Trophoblast cell (in vitro differentiated cells and primary cell): ENCODE results near the gene CACTIN.

Experiments
- DNase-seq, 2 donors: peaks; one replicate each; pipeline ENCODE4 v3.0.0-alpha.2; 2016
- H2AFZ ChIP-seq: 2 replicates; pipeline ENCODE4 v1.6.1; 2013; ENCODE audit warnings: low read length, moderate library complexity, mild to moderate bottlenecking; ENCODE audit not compliant: insufficient read depth, poor library complexity
- H2AK5ac ChIP-seq: 2 replicates; pipeline ENCODE4 v1.6.1; 2013; ENCODE audit warnings: mild to moderate bottlenecking, low read length
- H2BK120ac ChIP-seq: 2 replicates; pipeline ENCODE4 v1.6.1; 2013; ENCODE audit warnings: low read length, mild to moderate bottlenecking, moderate library complexity; ENCODE audit not compliant: insufficient read depth, poor library complexity
- H2BK12ac ChIP-seq: 2 replicates; pipeline ENCODE4 v1.6.1; 2013; ENCODE audit warnings: mild to moderate bottlenecking, low read length, moderate library complexity
- H2BK5ac ChIP-seq: 2 replicates; pipeline ENCODE4 v1.6.1; 2013; ENCODE audit warnings: low read length, low read depth, moderate library complexity, mild to moderate bottlenecking; ENCODE audit not compliant: poor library complexity
- H3K14ac ChIP-seq: 2 replicates; pipeline ENCODE4 v1.6.1; 2013; ENCODE audit warnings: mild to moderate bottlenecking, low read length
- H3K18ac ChIP-seq: 2 replicates; pipeline ENCODE4 v1.6.1; 2013; ENCODE audit warnings: mild to moderate bottlenecking, low read length
- H3K23ac ChIP-seq: 2 replicates; pipeline ENCODE4 v1.6.1; 2013; ENCODE audit warnings: low read length
- H3K27ac ChIP-seq: 2 replicates; pipeline ENCODE4 v1.5.1; 2013; ENCODE audit warnings: low read depth, mild to moderate bottlenecking, inconsistent platforms, low read length, moderate library complexity
- H3K27me3 ChIP-seq: 2 replicates; pipeline ENCODE4 v1.6.1; 2013; ENCODE audit warnings: inconsistent platforms, mild to moderate bottlenecking, low read length, moderate library complexity; ENCODE audit not compliant: insufficient read depth
- H3K36me3 ChIP-seq, 2 experiments: 1 replicate in 1 of 2; 2 replicates in 1 of 2; pipeline ENCODE4 v1.6.1; 2013; ENCODE audit warnings: low read length in 2 of 2, mild to moderate bottlenecking in 2 of 2, moderate library complexity in 1 of 2; ENCODE audit not compliant: insufficient read depth in 2 of 2, control insufficient read depth in 1 of 2
- H3K4ac ChIP-seq: 2 replicates; pipeline ENCODE4 v1.6.1; 2013; ENCODE audit warnings: low read depth, mild to moderate bottlenecking, low read length, moderate library complexity
- H3K4me1 ChIP-seq, 2 experiments: 1 replicate in 1 of 2; 2 replicates in 1 of 2; pipeline ENCODE4 v1.6.1; 2013; ENCODE audit warnings: low read length in 2 of 2, mild to moderate bottlenecking in 2 of 2, moderate library complexity in 1 of 2; ENCODE audit not compliant: insufficient read depth in 2 of 2, control insufficient read depth in 1 of 2
- H3K4me2 ChIP-seq: 2 replicates; pipeline ENCODE4 v1.6.1; 2013; ENCODE audit warnings: inconsistent platforms, mild to moderate bottlenecking, low read length, moderate library complexity
- H3K4me3 ChIP-seq: 2 replicates; pipeline ENCODE4 v1.5.1; 2013; ENCODE audit warnings: mild to moderate bottlenecking, low read depth, low read length, inconsistent platforms
- H3K79me1 ChIP-seq: one replicate; pipeline ENCODE4 v1.6.1; 2013; ENCODE audit warnings: low read length
- H3K79me2 ChIP-seq: 2 replicates; pipeline ENCODE4 v1.6.1; 2013; ENCODE audit warnings: low read length, mild to moderate bottlenecking; ENCODE audit not compliant: control insufficient read depth, insufficient read depth, poor library complexity
- H3K9ac ChIP-seq: 2 replicates; pipeline ENCODE4 v1.6.1; 2013; ENCODE audit warnings: mild to moderate bottlenecking, low read length
- H3K9me3 ChIP-seq: 2 replicates; pipeline ENCODE4 v1.6.1; 2013; ENCODE audit warnings: low read depth, mild to moderate bottlenecking, control low read depth, inconsistent platforms, low read length; ENCODE audit not compliant: insufficient read depth
- H4K12ac ChIP-seq: 2 replicates; pipeline ENCODE4 v1.6.1; 2013; ENCODE audit warnings: low read depth, mild to moderate bottlenecking, low read length, moderate library complexity
- H4K8ac ChIP-seq: 2 replicates; pipeline ENCODE4 v1.6.1; 2013; ENCODE audit warnings: low read depth, mild to moderate bottlenecking, low read length, moderate library complexity
- H4K91ac ChIP-seq: one replicate; pipeline ENCODE4 v1.6.1; 2013; ENCODE audit warnings: low read depth, mild to moderate bottlenecking, low read length, moderate library complexity
- WGBS: extraction: QIAGEN DNeasy Blood & Tissue Kit; methylation state at CpG from one replicate; pipeline ENCODE4 v1.1.7; 2013; ENCODE audit warnings: missing lambda C conversion rate; ENCODE audit not compliant: insufficient read length, insufficient coverage; ENCODE audit errors: extremely low coverage; 5-methylcytosine and 5-hydroxymethylcytosine counted together

CACTIN gene

GRCh38 chr19:3608079-3608641, 18.4 kb downstream of the CACTIN start:
- Histone ChIP-seq H4K8ac (no peak overlapping the region), H3K23ac (no peak overlapping the region), H3K4ac (no peak overlapping the region), H4K91ac (no peak overlapping the region), H2AFZ (no peak overlapping the region), H4K12ac (no peak overlapping the region), H2BK12ac (no peak overlapping the region), H3K4me1 (peaks cover 10 to 11% of the 10 kb centered on the region in 2 experiments), H3K9me3 (peaks cover 8% of the 10 kb centered on the region), H3K79me2 (no peaks in the 10 kb centered on the region), H3K36me3 (peaks cover 29 to 30% of the 10 kb centered on the region in 2 experiments), H2AK5ac (no peak overlapping the region), H3K14ac (no peak overlapping the region), H2BK5ac (no peak overlapping the region), H3K18ac (no peak overlapping the region), H3K4me2 (no peak overlapping the region), H3K9ac (no peak overlapping the region), H3K79me1 (peaks cover under 1% of the 10 kb centered on the region), H3K4me3 (no peak overlapping the region), H3K27ac (no peak overlapping the region), H2BK120ac (no peak overlapping the region), H3K27me3 (no peaks in the 10 kb centered on the region)
- WGBS, result no CpG with 5 or more reads among the region's 3 CpGs
- no peak for DNase-seq

DNA sequence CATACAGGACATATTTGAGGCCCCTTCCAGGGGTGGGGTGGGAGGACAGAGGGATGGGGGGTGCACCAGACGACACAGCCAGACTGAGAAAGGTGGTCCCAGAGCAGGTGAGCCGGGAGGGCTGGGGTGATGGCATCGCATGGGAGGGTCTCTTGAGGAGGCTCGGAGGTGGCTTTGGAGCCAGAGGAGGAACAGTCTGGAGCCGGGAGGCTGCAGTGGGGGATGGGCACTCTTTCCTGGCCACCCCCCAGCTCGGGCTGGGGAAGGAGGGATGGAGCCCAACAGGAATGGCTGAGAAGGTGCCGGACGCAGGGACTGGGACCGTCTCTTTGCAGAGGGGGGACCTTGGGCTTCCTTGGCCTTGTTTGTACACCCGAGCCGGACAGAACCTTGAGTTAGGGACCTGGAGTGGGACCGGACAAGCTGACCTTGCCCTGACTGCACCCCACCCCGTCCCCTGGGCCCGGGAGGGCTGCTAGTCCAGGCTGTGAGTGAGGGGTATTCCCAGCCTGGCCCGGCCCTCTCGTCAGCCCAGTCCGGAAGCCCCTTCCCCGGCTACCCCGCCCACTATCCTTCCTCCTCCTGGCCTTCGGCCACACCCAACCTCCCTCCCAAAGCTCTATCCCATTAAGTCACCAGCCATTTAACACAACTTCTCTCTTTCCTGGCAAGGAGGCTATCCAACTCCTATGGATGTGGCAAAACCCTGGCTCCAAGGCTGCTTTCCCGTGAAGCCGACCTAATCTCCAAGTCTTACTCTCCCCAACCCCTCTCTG, 19.1 kb downstream of the CACTIN start:
- no peak overlapping the region for H3K4ac ChIP-seq
- H3K9ac ChIP-seq, result no peak overlapping the region
- H3K79me2 ChIP-seq, result no peaks in the 10 kb centered on the region
- no peak for DNase-seq
- H3K4me1 ChIP-seq, result peaks cover 13 to 14% of the 10 kb centered on the region in 2 experiments
- no peak overlapping the region for H2AK5ac ChIP-seq
- no peak overlapping the region for H4K8ac ChIP-seq
- peaks cover 23 to 24% of the 10 kb centered on the region in 2 experiments for H3K36me3 ChIP-seq
- H2AFZ ChIP-seq, result no peak overlapping the region
- no peak overlapping the region for H2BK5ac ChIP-seq
- H3K27ac ChIP-seq, result no peak overlapping the region
- H2BK120ac ChIP-seq, result no peak overlapping the region
- H3K14ac ChIP-seq, result no peak overlapping the region
- no peak overlapping the region for H3K18ac ChIP-seq
- H3K4me2 ChIP-seq, result no peak overlapping the region
- H2BK12ac ChIP-seq, result no peak overlapping the region
- H3K79me1 ChIP-seq, result peaks cover 2% of the 10 kb centered on the region
- H4K91ac ChIP-seq, result no peak overlapping the region
- no peaks in the 10 kb centered on the region for H3K27me3 ChIP-seq
- H3K4me3 ChIP-seq, result no peak overlapping the region
- no peak overlapping the region for H3K23ac ChIP-seq
- peaks cover 8% of the 10 kb centered on the region for H3K9me3 ChIP-seq
- WGBS, result no CpG with 5 or more reads among the region's 22 CpGs
- no peak overlapping the region for H4K12ac ChIP-seq

- no peak within 1 kb of the TSS for H4K91ac ChIP-seq
- H3K27me3 ChIP-seq, result no peaks in the 10 kb centered on the region
- no peak within 1 kb of the TSS for H3K18ac ChIP-seq
- H3K14ac ChIP-seq, result no peak within 1 kb of the TSS
- H3K79me1 ChIP-seq, result peaks cover 2% of the 10 kb centered on the region
- no peak within 1 kb of the TSS for H2BK12ac ChIP-seq
- no peak within 1 kb of the TSS for H3K23ac ChIP-seq
- no peak within 1 kb of the TSS for H2AK5ac ChIP-seq
- no peak within 1 kb of the TSS for H3K4ac ChIP-seq
- H2AFZ ChIP-seq, result no peak within 1 kb of the TSS
- no peak within 1 kb of the TSS for H4K12ac ChIP-seq
- no peak within 1 kb of the TSS for H3K9ac ChIP-seq
- DNase-seq, result peak in 1 of 2 donors; percentile 23
- peak within 1 kb of the TSS; percentile 47 for H3K4me3 ChIP-seq
- no CpG with 5 or more reads among the region's 46 CpGs for WGBS
- H3K27ac ChIP-seq, result no peak within 1 kb of the TSS
- peaks cover 8% of the 10 kb centered on the region for H3K9me3 ChIP-seq
- peaks cover 16 to 17% of the 10 kb centered on the region in 2 experiments for H3K36me3 ChIP-seq
- H3K4me1 ChIP-seq, result peaks cover 13 to 14% of the 10 kb centered on the region in 2 experiments
- no peak within 1 kb of the TSS for H2BK120ac ChIP-seq
- H4K8ac ChIP-seq, result no peak within 1 kb of the TSS
- no peak within 1 kb of the TSS for H2BK5ac ChIP-seq
- peak within 1 kb of the TSS; percentile 46 for H3K4me2 ChIP-seq
- no peaks in the 10 kb centered on the region for H3K79me2 ChIP-seq
Observed at GRCh38 chr19:3606690-3607289, 19.8 kb downstream of the CACTIN start, which contains the start of gene TBXA2R. Gene TBXA2R, minus strand, starts transcription at chr19:3606875. Its CDS starts 6,241 bp downstream, at chr19:3600634.

DNA sequence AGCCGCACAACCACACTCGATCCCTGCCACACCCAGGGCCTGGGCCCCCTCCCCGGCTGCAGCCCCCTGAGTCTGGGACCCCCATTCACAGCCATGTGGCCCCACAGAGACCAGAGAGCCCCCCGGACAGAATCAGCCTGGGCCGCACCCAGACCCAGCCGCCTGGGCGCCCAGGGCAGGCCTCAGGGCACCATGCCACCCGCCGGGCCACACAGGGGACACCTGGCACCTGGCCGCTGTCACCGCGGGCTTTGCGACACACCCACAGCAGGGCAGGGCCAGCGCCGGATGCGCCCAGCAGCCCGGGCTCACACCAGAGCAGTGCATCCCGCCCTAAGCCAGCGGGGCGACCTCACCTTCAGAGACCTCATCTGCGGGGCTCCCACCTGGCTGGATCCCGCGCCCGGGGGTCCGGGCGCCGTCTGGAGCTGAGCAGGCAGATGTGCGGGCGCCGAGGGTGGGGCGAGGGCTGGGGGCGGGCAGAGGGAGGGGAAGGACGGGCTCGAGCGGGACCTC, 20.4 kb downstream of the CACTIN start:
- H3K4me3 ChIP-seq, result no peak overlapping the region
- no peak overlapping the region for H3K23ac ChIP-seq
- H2BK5ac ChIP-seq, result no peak overlapping the region
- no peak overlapping the region for H3K9ac ChIP-seq
- no peak overlapping the region for H3K18ac ChIP-seq
- peaks cover 8% of the 10 kb centered on the region for H3K9me3 ChIP-seq
- H3K79me1 ChIP-seq, result peaks cover 2% of the 10 kb centered on the region
- no peak overlapping the region for H3K27ac ChIP-seq
- peaks cover 11% of the 10 kb centered on the region in 2 experiments for H3K36me3 ChIP-seq
- peak in 1 of 2 donors; percentile 23 for DNase-seq
- no peak overlapping the region for H2AFZ ChIP-seq
- peaks cover 13 to 14% of the 10 kb centered on the region in 2 experiments for H3K4me1 ChIP-seq
- no peaks in the 10 kb centered on the region for H3K79me2 ChIP-seq
- H3K4me2 ChIP-seq, result no peak overlapping the region
- no peak overlapping the region for H4K8ac ChIP-seq
- H3K4ac ChIP-seq, result no peak overlapping the region
- H4K91ac ChIP-seq, result no peak overlapping the region
- H2BK12ac ChIP-seq, result no peak overlapping the region
- no peaks in the 10 kb centered on the region for H3K27me3 ChIP-seq
- no CpG with 5 or more reads among the region's 35 CpGs for WGBS
- no peak overlapping the region for H2BK120ac ChIP-seq
- H3K14ac ChIP-seq, result no peak overlapping the region
- H4K12ac ChIP-seq, result no peak overlapping the region
- H2AK5ac ChIP-seq, result no peak overlapping the region
